Activated CD8-positive, alpha-beta memory T cell treated with anti-CD3 and anti-CD28 coated beads for 48 hours (primary cell): ENCODE data around the gene OR5H14.
"Not testable (repeated sequence)": the region's sequence is repeated elsewhere in the genome, so short reads cannot be mapped to it uniquely, and the experiment has no call there.

Experiments
- DNase-seq, 3 experiments: peaks; one replicate each; pipeline ENCODE4 v3.0.0-alpha.2; 2020; ENCODE audit warnings: low read depth in 2 of 3, low spot score in 2 of 3

The OR5H14 gene

DNA sequence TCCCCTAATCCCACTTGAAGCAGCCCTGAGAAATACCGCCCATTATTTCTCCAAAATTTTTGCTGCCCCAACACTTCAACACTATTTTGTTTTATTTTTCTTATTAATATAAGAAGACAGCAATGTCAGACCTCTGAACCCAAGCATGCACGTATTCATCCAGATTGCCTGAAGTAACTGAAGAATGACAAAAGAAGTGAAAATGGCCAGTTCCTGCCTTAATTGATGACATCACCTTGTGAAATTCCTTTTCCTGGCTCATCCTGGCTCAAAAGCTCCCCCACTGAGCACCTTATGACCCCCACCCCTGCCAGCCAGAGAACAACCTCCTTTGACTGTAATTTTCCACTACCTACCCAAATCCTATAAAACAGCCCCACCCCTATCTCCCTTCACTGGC lies 49.0 kb downstream of the OR5H14 start:
- DNase-seq, result not testable (repeated sequence)

DNA sequence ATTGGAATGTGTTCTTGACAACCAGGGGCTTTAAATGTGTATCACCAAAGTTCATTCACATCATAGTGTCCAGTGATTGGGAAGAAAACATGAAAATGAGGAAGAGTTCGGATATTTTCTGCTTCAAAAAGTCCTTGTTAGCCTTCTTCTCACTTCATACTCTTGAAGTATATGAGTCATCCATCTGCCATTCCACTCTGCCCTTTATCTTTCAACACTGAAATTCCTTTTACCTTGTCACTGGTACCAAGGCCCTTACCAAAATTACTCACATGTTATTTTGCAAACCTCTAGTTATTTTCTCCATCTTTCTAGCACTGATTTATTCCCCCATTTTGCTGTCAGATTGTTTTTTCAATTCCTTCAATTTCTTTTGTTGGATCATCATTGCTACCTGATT lies 51.7 kb downstream of the OR5H14 start:
- no peak for DNase-seq
